HG03103 (cell line): Measurements from ENCODE around the gene TCHP.
"Not testable (repeated sequence)": the region's sequence is repeated elsewhere in the genome, so short reads cannot be mapped to it uniquely, and the experiment has no call there.

Experiments used
- ATAC-seq: cut with Tn5 transposase; IDR thresholded peaks from one replicate; pipeline ENCODE4 v1.9.1; 2021; ENCODE audit warnings: low read depth; ENCODE audit not compliant: unreplicated experiment

TCHP gene

GRCh38 chr12:109879351-109880042 lies 20.6 kb upstream of the TCHP start:
- ATAC-seq: no peak

DNA sequence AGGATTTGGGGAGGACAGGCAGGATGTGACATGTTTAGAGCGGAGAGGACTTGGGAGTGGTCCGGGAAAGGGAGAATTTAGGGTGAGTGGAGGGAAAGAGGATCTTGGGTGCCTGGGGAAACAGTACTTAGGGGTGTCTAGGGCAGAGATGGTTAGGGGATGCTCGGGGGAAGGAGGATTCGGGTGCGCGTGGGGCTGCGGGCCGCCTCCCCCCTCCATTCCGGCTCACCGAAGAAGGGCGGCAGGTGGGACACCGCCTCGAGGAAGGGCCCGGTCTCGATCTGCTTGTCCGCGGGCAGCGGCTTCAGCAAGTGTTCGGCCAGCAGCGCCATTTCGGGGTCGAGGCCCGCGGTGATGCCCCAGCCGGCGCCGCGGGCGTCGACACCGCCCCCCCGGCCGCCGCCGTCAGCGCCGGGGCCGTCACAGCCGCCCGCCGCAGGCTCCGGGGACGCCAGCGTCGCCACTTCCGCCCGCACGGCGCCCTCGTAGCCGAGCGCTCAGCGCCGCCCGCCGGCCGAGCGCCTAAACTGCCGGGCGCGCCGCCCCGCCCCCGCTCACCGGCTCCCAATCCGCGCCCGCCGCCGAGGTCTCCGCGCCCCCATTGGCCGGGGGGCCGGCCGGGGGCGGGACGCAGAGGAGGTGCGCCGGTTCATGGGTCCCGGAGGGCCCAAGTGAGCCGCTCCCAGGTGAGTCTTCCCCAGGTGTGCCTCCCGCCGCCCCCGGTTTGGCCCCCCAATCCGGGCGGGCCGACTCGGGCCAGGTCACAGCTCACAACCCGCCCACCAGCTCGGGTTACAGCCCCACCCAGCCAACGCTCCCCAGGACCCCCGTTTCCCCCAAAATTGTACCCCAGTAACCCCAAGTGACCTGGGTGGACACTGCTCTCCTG lies 19.8 kb upstream of the TCHP start, which contains the start of gene GLTP:
GLTP (minus strand) TSS at position 499 of the 889 bp plus-strand sequence; CDS start at position 332, 167 bp downstream.
- ATAC-seq: peak; percentile 93

GRCh38 chr12:109880938-109881337 lies 19.1 kb upstream of the TCHP start:
- ATAC-seq: no peak

DNA sequence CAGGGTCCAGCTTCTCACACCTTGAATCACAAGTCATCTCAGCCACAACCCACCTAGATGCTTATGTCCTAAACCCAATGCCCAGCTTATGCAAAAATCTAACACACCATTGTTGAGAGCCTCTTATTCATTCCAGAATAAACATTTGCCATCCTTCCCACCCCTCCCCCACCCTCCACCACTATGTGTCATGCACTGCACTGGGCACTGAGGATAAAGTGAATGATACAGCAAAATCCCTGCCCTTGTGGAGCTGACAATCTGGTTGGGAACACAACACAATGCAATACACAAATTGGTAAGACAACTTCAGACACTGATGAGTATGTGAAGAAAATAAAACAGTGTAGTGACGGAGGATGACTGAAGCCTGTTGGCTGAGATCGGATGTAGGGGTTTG lies 18.3 kb upstream of the TCHP start:
- no peak for ATAC-seq

DNA sequence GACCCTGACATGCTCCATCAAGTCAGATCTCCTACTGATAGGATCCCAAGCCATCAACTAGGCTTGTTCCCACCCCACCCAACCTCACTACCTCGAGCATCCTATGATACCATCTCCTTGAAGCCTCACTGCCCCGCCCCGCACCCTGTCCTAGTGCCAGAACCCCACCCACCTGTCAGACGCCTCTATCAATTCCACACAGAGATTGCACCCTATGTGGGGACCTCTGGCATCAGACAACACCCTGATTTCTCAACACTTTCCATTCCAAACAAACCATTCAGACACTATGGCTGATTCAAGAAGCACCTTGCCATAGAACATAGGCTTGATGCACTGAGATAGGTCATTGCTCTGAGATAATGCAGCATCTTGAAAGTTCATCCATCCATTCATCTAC lies 16.6 kb upstream of the TCHP start:
- ATAC-seq: no peak

GRCh38 chr12:109885616-109886015 lies 14.5 kb upstream of the TCHP start:
- ATAC-seq: no peak

- no peak for ATAC-seq
These were observed 11.7 kb upstream of the TCHP start for GRCh38 chr12:109888179-109889020.

DNA sequence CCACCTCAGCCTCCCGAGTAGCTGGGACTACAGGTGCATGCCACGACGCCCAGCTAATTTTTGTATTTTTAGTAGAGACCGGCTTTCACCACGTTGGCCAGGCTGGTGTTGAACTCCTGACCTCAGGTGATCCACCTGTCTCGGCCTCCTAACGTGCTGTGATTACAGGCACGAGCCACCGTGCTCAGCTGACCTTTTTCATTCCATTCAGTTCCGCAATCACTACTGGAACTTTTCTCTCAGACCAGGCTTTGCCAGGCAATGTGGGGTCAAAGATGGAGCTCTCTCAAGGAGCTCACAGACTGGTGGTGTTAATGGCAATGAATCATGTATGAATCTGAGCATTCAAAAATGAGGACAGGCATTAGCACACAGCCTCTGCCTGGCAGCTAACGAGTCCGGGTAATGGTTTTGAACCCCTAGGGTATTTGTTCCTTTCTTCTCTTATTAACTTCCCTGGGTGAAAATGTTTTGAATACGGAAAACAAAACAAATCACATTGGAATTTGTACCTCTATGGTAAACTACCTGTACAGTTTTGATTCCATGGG lies 9.4 kb upstream of the TCHP start:
- no peak for ATAC-seq

GRCh38 chr12:109891731-109892130 lies 8.3 kb upstream of the TCHP start:
- not testable (repeated sequence) for ATAC-seq

GRCh38 chr12:109892165-109892715 lies 7.8 kb upstream of the TCHP start:
- ATAC-seq: no peak

DNA sequence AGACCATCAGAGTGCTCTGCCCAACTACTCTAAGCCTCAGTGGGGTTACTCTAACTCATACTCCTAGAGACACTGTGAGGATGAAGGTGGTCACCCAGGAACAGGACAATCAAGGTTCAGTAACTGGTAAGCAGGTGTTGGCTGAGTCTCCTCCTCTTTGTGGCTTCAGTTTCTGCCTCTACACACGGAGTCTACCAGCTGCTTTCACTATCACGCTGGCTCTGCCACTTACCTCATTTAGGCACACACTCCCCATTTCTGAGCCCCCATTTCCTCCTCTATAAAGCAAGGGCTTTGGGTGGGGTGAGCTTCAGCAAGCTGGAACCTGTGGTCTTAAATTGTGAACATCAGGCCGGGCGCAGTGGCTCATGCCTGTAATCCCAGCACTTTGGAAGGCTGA lies 7.3 kb upstream of the TCHP start:
- ATAC-seq: no peak

DNA sequence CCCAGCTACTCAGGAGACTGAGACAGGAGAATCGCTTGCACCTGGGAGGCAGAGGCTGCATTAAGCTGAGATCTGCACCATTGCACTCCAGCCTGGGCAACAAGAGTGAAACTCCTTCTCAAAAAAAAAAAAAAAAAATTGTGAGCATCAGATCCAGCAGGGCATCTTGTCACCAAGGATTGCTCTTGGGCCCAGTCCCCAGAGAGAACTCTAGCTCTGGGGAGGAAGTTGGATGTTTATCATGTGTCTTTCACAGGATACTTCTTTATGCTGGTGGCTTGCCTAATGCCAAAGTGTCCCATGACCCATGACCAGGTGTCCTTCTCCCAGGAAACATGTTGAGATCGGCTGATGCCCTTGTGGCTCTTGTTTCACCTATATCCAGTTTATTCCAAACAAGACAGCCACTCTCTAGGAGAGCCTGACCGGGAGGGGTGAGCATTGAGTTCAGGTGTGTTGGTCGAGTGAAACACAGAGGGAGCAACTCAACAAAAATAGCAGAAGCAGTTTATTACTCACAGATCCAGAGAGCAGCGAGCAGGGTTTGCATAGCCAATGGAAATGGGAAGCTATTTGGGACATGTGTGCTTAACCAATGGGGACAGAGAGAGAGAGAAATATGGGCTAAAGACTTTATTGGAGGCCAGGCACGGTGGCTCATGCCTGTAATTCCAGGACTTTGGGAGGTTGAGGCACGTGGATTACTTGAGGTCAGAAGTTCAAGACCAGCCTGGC lies 6.6 kb upstream of the TCHP start:
- no peak for ATAC-seq

- ATAC-seq: no peak
These were observed 5.1 kb upstream of the TCHP start for GRCh38 chr12:109894939-109895338.

DNA sequence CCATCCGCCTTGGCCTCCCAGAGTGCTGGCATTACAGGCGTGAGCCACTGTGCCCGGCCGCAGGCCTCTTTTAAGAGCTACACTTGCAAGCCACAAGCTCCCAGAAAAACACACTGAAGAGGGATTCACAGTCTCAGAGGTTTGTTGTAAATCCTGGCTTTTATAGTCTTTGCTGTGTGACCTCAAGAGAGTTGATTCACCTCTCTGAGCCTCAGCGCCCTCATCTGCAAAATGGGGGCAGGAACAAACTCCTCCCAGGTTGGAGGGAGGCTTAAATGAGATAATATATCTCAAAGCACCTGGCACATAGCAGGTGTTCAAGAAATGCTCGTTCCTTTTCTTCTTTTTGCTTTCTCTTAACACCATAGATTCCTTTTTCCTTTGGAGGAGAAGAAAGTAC lies 3.9 kb upstream of the TCHP start:
- ATAC-seq: no peak

DNA sequence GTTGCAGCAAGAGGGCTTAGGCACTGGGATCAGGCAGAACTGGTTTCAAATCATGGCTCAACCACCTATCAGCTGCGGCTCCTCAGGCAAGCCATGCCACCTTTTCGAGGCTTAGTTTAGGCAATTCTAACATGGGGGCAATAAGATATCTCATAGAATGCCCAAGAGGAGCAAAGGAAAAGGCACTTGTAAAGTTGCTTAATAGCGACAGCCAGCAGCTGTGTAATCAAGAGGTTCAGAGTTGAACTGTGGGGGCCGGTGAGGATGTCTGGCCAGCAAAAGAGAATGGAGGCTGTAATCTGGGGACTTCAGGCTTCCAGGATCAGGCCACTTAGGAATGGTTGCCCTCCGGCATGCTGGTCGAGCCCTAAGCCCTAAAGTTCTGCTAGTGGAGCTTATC lies 3.0 kb upstream of the TCHP start:
- ATAC-seq: no peak

DNA sequence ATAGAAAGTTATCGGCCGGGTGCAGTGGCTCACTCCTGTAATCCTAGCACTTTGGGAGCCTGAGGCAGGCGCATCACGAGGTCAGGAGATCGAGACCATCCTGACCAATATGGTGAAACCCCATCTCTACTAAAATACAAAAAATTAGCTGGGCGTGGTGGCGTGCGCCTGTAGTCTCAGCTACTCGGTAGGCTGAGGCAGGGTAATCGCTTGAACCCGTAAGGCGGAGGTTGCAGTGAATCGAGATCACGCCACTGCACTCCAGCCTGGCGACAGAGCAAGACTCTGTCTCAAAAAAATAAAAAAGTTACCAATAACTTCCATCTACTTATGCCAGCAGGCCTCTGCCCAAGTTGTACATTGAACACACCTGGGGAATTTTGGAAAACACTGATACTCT lies 729 bp upstream of the TCHP start:
- not testable (repeated sequence) for ATAC-seq

GRCh38 chr12:109900752-109901580 lies 892 bp downstream of the TCHP start:
- ATAC-seq: peak; percentile 13

GRCh38 chr12:109902891-109903418 lies 2.9 kb downstream of the TCHP start:
- ATAC-seq: no peak

DNA sequence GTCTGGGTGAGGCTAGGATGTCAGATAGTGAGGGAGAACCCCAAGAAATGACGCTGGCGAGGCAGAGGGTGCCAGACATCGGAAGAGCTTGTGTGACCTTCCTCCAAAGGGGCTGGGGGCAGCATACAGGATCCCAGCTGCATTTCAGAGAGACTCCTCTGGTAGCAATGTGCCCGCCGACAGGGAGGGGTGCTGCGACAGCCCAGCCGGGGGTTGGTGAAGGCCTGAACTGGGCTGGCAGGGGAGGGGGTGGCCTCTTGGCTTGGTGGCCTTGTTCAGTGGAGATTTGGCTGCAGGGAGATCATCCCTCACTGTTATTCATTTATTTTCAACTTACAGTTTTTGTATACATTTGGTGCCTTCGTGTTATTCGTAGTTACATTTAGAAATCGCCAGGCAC lies 5.2 kb downstream of the TCHP start:
- no peak for ATAC-seq
